ENCODE results near the gene KAZN. TPM values are rescaled to one million over a fixed set of nuclear protein-coding genes. Genes with fewer than 3 reads are reported as not detected.

The KAZN gene
- total and polyA plus RNA-seq, 9 donors: 10.1 to 56.4 (median 27.9) TPM

- intact Hi-C loops (cut with DNase I): no loop called here
- H3K27ac ChIP-seq: no peak overlapping the region
- DNase-seq: no peak
Measured at GRCh38 chr1:14880456-14881316, 282.2 kb downstream of the KAZN start.

GRCh38 chr1:14881775-14882672 is 283.5 kb downstream of the KAZN start:
- Histone ChIP-seq H3K4me1 (ENCODE audit: insufficient read depth) (no peaks in the 10 kb centered on the region), H3K4me3 (no peak overlapping the region), H3K9me3 (no peaks in the 10 kb centered on the region), H3K27ac (no peak overlapping the region), H3K27me3 (no peaks in the 10 kb centered on the region), H3K36me3 (no peaks in the 10 kb centered on the region)
- no peak for TF ChIP-seq CTCF (IDR thresholded peaks at IDR 0.05)
- TF ChIP-seq EP300 (IDR thresholded peaks at IDR 0.05): no peak
- TF ChIP-seq POLR2A (IDR thresholded peaks at IDR 0.05): no peak
- no peak for DNase-seq
- intact Hi-C loops (cut with DNase I): no loop called here
- WGBS, 3 donors: 40 to 69% (median 43%) methylated on average over 9 of the region's 9 CpGs

More at GRCh38 chr1:14880456-14881316, 282.2 kb downstream of the KAZN start:
- Histone ChIP-seq H3K4me1 (ENCODE audit: insufficient read depth) (no peaks in the 10 kb centered on the region), H3K27me3 (no peaks in the 10 kb centered on the region), H3K36me3 (no peaks in the 10 kb centered on the region), H3K9me3 (no peaks in the 10 kb centered on the region), H3K4me3 (no peak overlapping the region)
- WGBS, 3 donors: 76 to 80% (median 77%) methylated on average over 7 of the region's 7 CpGs
- no peak for TF ChIP-seq EP300 (IDR thresholded peaks at IDR 0.05)
- TF ChIP-seq POLR2A (IDR thresholded peaks at IDR 0.05): no peak
- TF ChIP-seq CTCF (IDR thresholded peaks at IDR 0.05): no peak

GRCh38 chr1:14884614-14885175 is 286.2 kb downstream of the KAZN start:
- H3K27ac ChIP-seq: no peak overlapping the region
- no peaks in the 10 kb centered on the region for H3K9me3 ChIP-seq
- no peak for DNase-seq
- no peaks in the 10 kb centered on the region for H3K27me3 ChIP-seq
- H3K4me1 ChIP-seq (ENCODE audit: insufficient read depth): no peaks in the 10 kb centered on the region
- TF ChIP-seq POLR2A (IDR thresholded peaks at IDR 0.05): no peak
- TF ChIP-seq EP300 (IDR thresholded peaks at IDR 0.05): no peak
- TF ChIP-seq CTCF (IDR thresholded peaks at IDR 0.05): no peak
- intact Hi-C loops (cut with DNase I): no loop called here
- no peaks in the 10 kb centered on the region for H3K36me3 ChIP-seq
- no peak overlapping the region for H3K4me3 ChIP-seq
- 85 to 89% (median 85%) methylated on average over 15 of the region's 15 CpGs for WGBS, 3 donors

- H3K9me3 ChIP-seq: no peaks in the 10 kb centered on the region
- H3K4me3 ChIP-seq: no peak overlapping the region
- TF ChIP-seq CTCF (IDR thresholded peaks at IDR 0.05): no peak
- no peak for TF ChIP-seq EP300 (IDR thresholded peaks at IDR 0.05)
- TF ChIP-seq POLR2A (IDR thresholded peaks at IDR 0.05): no peak
Measured at GRCh38 chr1:14887044-14887566, 288.6 kb downstream of the KAZN start.

More at GRCh38 chr1:14887044-14887566, 288.6 kb downstream of the KAZN start:
- no peak overlapping the region for H3K27ac ChIP-seq
- 85 to 91% (median 87%) methylated on average over 5 of the region's 5 CpGs for WGBS, 3 donors
- intact Hi-C loops (cut with DNase I): no loop called here
- no peaks in the 10 kb centered on the region for H3K36me3 ChIP-seq
- H3K27me3 ChIP-seq: no peaks in the 10 kb centered on the region
- DNase-seq: no peak
- H3K4me1 ChIP-seq (ENCODE audit: insufficient read depth): no peaks in the 10 kb centered on the region
